ENCODE results near the gene SLC24A3. TPM values are rescaled to one million over a fixed set of nuclear protein-coding genes. Genes with fewer than 3 reads are reported as not detected.

The SLC24A3 gene
- total RNA-seq, 1 donor from 2014 or later, result 14.0 TPM

DNA sequence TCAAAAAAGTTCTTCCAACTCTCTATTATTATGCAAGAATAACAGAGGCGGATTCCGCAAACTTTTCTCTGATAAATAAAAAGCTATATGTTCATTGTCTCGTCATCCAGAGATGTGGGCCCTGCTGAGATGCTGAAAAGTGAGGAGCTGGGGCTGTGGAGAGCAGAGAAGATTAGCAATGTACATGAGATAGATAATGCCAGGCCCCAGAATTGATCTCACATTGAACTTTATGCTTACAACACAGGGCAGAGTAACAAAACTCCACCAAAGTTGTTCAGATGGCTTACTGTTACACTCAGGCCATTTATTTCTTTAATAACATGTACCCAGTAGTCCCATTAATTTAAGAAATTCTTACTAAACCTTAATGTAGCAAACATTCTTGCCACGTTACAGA, 512.9 kb downstream of the SLC24A3 start:
- TF ChIP-seq, protein P1, sequence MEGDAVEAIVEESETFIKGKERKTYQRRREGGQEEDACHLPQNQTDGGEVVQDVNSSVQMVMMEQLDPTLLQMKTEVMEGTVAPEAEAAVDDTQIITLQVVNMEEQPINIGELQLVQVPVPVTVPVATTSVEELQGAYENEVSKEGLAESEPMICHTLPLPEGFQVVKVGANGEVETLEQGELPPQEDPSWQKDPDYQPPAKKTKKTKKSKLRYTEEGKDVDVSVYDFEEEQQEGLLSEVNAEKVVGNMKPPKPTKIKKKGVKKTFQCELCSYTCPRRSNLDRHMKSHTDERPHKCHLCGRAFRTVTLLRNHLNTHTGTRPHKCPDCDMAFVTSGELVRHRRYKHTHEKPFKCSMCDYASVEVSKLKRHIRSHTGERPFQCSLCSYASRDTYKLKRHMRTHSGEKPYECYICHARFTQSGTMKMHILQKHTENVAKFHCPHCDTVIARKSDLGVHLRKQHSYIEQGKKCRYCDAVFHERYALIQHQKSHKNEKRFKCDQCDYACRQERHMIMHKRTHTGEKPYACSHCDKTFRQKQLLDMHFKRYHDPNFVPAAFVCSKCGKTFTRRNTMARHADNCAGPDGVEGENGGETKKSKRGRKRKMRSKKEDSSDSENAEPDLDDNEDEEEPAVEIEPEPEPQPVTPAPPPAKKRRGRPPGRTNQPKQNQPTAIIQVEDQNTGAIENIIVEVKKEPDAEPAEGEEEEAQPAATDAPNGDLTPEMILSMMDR (conservative IDR thresholded peaks at IDR 0.05), result no peak
- H3K27me3 Mint-ChIP-seq, result no peaks in the 10 kb centered on the region
- no peaks in the 10 kb centered on the region for H3K4me1 Mint-ChIP-seq (ENCODE audit: unreplicated experiment)
- no peaks in the 10 kb centered on the region for H3K9me3 Mint-ChIP-seq
- H3K36me3 Mint-ChIP-seq, result no peaks in the 10 kb centered on the region
- DNase-seq (ENCODE audit: extremely low spot score, unreplicated experiment), result no peak
- no peak overlapping the region for H3K4me3 Mint-ChIP-seq
- H3K27ac Mint-ChIP-seq, result no peak overlapping the region

DNA sequence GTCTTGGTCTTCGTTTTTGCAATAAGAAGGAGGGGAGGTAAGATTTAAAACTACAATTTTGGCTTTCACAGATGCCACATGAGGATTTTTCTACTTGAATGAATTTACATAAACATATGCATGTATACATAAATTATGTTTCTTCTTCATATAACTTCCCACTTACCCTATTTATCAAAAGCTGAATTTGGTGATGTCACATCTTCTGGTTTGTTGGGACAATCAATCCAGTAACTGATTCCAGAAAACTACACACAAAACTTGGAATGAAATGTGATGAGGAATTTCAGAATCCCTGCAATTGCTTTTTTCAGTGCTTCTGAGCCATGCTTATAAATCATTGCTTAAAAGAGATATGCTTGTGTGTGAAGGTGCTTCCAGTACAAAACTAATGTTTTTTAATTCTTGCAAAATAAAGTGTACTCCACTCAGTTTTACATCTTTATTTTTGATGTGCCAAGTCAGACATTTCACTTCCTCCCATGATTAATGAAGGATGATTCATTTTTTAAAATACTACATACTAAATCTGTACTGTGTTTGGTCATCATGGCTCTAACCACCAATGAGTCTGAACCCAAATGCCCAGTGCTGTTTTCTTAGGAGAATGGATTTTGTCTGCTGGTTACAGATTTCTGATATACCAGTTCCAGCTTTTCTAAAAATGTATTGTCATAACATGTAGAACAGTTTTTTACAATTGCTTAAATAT, 513.5 kb downstream of the SLC24A3 start:
- no peaks in the 10 kb centered on the region for H3K36me3 Mint-ChIP-seq
- H3K4me3 Mint-ChIP-seq, result no peak overlapping the region
- no peak overlapping the region for H3K27ac Mint-ChIP-seq
- H3K4me1 Mint-ChIP-seq (ENCODE audit: unreplicated experiment), result no peaks in the 10 kb centered on the region
- no peaks in the 10 kb centered on the region for H3K9me3 Mint-ChIP-seq
- no peak for DNase-seq (ENCODE audit: extremely low spot score, unreplicated experiment)
- TF ChIP-seq, protein P1 (conservative IDR thresholded peaks at IDR 0.05), result no peak
- H3K27me3 Mint-ChIP-seq, result no peaks in the 10 kb centered on the region

DNA sequence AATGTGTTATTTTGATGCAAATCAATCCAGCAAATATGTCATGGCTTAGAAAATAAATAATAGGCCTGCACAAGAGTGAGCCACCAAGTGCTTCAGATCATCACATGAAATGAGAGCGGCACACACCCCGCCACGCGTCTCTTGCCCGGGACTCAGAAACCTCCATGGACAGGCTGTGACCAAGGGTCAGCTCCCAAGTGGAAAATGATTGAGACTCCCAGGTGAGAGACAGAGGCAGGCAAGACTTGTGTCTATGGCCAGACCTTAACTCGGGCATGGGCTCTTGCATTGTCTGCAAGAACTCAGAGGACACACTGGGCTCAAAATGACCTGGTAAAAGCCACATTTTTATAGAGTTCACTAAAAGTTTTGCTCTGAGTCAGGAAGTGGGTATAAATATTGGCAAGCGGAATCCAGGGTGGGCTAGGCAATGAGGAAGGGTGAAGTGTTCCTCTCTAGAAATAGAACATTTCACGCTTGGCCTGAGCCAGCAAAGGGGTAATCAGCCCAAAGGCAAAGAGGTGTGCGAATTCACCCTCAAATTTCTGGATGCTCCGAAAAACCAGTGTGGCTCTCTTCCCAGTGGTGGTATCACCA, 514.9 kb downstream of the SLC24A3 start:
- H3K9me3 Mint-ChIP-seq, result no peaks in the 10 kb centered on the region
- no peaks in the 10 kb centered on the region for H3K36me3 Mint-ChIP-seq
- H3K27me3 Mint-ChIP-seq, result no peaks in the 10 kb centered on the region
- no peak for DNase-seq (ENCODE audit: extremely low spot score, unreplicated experiment)
- TF ChIP-seq, protein P1 (conservative IDR thresholded peaks at IDR 0.05), result no peak
- H3K4me1 Mint-ChIP-seq (ENCODE audit: unreplicated experiment), result no peaks in the 10 kb centered on the region
- no peak overlapping the region for H3K27ac Mint-ChIP-seq
- H3K4me3 Mint-ChIP-seq, result no peak overlapping the region

DNA sequence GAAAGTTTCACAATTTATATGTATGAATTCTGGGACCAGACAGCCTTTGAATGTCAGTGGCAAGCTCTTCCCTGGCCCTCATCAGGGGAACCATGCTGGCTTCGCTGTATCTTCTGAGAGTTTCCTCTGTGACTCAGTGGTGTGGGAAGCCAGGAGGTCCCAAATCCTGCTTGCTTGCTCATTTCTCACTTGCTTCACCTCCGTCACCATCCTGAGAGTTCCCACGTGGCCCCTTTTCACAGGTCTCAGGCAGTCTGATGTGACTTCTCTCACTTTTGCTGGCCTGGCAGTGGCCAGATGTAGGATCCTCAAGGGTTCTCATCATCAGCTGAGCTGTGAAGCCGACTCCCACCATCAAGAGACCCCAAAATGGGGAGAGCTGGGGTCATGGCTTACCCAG, 517.2 kb downstream of the SLC24A3 start:
- Mint-ChIP-seq H3K4me3 (no peak overlapping the region), H3K9me3 (no peaks in the 10 kb centered on the region), H3K36me3 (no peaks in the 10 kb centered on the region), H3K27me3 (no peaks in the 10 kb centered on the region), H3K27ac (no peak overlapping the region), H3K4me1 (ENCODE audit: unreplicated experiment) (peaks cover 8% of the 10 kb centered on the region)
- TF ChIP-seq, protein P1 (conservative IDR thresholded peaks at IDR 0.05), result no peak
- no peak for DNase-seq (ENCODE audit: extremely low spot score, unreplicated experiment)

DNA sequence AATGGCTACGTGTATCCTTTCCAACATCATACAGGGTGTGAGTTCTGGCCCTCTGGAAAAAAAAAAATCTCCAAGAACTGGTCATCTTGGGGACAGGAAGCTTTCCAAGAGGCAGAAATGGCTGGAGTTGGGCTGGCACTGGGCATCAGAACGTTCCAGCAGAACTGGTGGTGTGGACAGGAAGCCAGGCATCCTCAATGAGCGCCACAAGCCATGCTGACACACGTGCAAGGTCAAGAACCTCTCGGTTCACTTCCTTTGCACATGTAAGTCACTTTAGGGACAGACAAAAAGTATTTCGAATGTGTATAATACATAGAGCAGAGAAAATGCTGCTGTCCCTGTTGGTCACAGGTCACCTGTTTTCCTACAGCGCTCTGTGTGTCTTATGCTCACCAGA, 518.3 kb downstream of the SLC24A3 start:
- H3K4me1 Mint-ChIP-seq (ENCODE audit: unreplicated experiment), result peaks cover 18% of the 10 kb centered on the region
- no peaks in the 10 kb centered on the region for H3K9me3 Mint-ChIP-seq

More for the DNA sequence above, 518.3 kb downstream of the SLC24A3 start:
- Mint-ChIP-seq H3K4me3 (no peak overlapping the region), H3K27me3 (no peaks in the 10 kb centered on the region), H3K36me3 (no peaks in the 10 kb centered on the region), H3K27ac (no peak overlapping the region)
- DNase-seq (ENCODE audit: extremely low spot score, unreplicated experiment), result no peak
- TF ChIP-seq, protein P1 (conservative IDR thresholded peaks at IDR 0.05), result no peak

All from type B pancreatic cell (in vitro differentiated cells).